HuH-7 (cell line): ENCODE results near the gene XPOT.

ENCODE experiments used
- DNase-seq: peaks from one replicate; pipeline ENCODE4 v3.0.0; 2011; ENCODE audit warnings: low spot score

XPOT gene

DNA sequence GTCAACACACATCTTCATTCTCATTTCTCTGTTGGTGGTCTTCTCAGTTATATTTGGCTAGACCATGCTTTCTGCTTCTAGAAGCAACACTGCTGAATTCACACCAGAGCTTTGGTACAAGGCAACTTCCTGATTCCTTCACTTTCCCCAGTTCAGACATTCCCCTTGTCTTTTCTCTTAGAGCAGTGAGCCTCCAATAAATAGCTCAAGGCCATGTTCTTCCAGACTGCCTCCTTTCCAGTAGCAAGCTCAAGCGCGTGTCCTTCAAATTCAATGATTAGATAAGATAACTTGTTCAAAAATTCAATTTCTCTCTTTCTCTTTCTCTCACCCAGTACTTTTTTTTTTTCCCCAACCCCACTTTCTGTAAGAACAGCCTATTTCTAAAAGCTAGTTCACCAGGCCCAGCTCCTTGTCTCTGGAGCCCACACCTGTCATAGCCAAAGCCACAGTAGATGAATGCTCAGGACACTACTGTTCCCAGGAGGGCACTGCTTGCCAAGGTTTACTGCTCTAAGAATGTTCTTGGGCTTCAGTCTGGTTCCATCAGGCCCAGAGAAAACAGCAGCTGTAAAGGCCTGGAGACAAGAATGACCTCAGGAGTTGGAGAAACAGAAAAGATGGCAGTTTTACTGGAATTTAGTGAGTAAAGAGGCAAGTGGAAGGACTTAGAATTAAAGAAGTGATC, 65.4 kb downstream of the XPOT start:
- DNase-seq = no peak

- DNase-seq = no peak
Measured at GRCh38 chr12:64470495-64470894, 66.3 kb downstream of the XPOT start.

DNA sequence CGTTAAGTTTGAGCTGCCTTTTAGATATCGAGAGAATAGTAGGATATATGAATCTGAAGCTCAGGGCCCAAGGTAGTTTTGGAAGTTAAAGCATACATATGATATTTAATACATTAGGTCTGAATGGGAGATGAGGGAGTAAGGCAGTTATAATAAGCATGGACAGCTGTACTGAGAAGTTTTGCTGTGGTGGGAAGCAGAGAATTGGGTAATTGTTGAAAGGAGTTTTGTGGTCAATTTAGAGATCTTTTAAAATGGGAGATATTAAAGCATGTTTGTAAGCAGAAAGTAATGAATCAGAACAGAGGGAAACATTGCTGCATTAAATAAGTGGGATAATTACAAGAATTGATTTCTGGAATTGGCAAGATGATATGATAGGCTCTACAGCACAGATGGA, 69.0 kb downstream of the XPOT start:
- no peak for DNase-seq

DNA sequence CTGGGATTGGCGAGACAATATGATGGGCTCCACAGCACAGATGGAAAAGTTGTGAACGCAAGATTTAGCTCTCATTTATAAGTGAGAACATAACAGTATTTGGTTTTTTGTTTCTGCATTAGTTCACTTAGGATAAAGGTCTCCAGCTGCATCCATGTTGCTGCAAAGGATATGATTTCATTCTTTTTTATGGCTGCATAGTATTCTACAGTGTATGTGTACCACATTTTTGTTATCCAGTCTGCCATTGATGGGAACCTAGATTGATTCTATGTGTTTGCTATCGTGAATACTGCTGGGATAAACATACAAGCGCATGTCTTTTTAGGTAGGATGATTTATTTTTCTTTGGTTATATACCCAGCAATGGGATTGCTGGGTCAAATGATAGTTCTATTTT, 71.3 kb downstream of the XPOT start:
- no peak for DNase-seq

GRCh38 chr12:64476844-64477243, 72.7 kb downstream of the XPOT start:
- no peak for DNase-seq

DNA sequence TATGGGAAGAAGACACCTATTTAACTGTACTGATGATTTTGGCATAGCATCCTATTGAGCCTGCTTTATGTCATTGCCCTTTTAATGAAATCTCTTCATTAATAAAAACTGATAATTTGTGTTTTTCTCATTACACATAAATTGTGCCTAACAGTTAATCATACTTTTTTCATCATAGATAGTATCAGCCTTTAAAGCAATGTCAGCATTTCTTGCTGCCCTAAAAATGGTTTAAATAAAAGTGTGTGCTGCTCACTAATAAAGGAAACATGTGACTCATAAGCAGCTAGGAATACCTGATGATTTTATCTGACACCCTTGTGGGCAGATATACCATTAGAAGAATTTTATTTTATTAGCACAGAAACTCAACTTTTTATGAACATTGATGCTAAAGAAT, 74.5 kb downstream of the XPOT start:
- no peak for DNase-seq

DNA sequence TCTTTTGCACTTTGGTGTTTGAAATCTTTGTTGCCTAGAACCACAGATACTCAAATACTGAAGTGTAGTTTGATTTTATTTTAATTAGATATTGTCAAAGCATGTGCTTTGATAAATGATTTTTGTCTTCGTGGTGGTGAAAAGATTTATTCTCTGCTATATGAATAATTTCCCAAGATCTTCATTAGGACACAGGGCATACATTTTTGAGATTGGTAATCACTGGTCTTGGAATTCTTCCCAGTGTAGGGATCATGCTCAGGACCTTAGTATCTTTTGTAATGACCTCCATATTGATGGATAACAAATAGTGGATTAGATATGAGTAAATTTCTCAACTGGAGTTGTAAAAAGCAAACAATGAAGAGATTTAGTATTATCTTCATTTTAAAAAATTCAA, 76.0 kb downstream of the XPOT start:
- DNase-seq = no peak

GRCh38 chr12:64486657-64487056, 82.5 kb downstream of the XPOT start:
- DNase-seq = no peak

DNA sequence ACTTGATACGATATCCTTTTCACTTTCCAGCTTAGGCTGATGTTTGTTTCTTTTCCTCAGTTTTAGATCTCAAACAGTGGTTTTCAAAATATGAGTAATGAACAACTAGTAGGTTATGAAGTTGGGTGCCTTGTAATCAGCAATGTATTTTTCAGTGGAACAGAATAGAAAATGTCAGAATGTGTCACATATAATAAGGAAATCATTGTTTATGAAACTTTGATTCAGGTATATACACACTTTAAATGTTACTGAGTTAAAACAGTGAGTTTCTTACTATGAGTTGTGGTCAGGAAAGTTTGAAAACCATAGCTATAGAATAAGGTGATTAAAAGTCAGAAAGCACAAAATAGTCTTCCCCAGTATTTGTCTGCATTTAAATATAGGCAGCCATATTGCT, 87.5 kb downstream of the XPOT start:
- DNase-seq = no peak

GRCh38 chr12:64493513-64493912, 89.3 kb downstream of the XPOT start:
- DNase-seq = no peak

DNA sequence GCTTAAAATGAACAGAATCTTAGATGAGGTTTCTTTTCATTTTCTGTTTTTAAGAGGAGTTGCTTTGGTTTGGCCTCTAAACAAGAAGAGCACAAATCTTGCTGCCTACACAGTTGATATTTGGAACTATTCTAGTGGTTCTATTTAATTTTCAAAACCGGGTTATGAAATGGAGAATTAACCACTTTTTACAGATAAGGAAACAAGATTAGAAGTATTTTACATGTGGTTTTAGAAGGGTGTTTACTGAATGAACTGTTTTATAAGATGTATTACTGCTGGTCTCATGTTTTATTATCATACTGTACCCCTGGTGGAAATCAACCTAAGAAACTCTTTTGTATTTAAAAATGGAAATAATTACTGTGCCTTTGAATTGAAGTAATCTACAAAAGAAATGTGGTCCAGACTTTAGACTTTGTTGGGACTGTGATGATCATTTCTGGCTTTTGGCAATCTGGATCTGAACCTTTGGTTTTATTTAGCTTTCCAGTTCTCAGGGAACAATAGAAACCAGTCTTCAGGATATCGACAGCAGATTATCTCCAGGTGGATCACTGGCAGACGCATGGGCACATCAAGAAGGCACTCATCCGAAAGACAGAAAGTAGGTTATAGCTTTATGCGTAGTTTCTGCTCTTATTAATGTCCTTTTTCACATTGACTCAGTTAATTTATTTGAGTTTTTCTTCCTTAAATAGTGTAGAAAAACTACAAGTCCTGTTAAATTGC, 91.0 kb downstream of the XPOT start:
- DNase-seq = no peak

- DNase-seq = no peak
Measured at GRCh38 chr12:64496839-64497400, 92.7 kb downstream of the XPOT start.

- no peak for DNase-seq
Measured at GRCh38 chr12:64497484-64497883, 93.3 kb downstream of the XPOT start.

DNA sequence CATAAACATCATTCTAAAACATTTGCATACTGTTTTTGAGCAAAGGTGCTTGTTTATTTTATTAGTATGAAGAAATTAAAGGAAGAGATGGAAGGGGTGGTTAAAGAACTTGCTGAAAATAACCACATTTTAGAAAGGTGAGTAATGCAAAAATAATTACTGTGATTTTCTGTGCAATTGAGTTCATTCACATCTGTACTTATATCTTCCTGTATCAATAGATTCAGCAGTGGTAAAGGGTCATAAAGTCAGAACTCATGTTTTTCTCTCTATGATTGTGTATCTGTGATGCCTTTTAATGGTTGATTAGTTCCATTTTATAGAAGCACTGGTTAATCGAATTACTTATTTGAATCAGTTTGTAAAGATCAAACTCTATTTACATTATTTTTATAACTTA, 93.7 kb downstream of the XPOT start:
- no peak for DNase-seq

DNA sequence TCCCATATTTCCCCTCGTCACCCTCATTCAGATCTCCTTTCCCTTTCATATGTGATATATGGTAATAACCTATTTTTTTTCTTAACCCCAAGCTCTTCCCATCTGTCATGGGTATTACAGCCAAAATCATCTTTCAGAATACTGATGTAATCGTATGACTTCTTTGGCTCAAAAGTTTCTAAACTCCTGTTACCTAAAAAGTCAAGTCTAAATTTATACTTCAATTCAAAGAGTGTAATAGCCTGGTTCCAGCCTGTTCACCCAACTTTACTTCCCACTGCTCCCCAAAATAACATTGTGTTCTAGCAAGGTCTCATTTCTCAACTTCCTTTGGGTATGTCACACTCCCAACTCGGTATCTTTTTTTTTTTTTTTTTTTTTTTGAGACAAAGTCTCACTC, 96.2 kb downstream of the XPOT start:
- no peak for DNase-seq
